ENCODE results near the gene CDC42BPG. TPM values are rescaled to one million over a fixed set of nuclear protein-coding genes. Genes with fewer than 3 reads are reported as not detected.
A peak's percentile ranks its signal among the peaks of the same experiment; 100 is the strongest.

CDC42BPG gene
- total RNA-seq, 1 experiment from 2014 or later: 3.7 TPM

DNA sequence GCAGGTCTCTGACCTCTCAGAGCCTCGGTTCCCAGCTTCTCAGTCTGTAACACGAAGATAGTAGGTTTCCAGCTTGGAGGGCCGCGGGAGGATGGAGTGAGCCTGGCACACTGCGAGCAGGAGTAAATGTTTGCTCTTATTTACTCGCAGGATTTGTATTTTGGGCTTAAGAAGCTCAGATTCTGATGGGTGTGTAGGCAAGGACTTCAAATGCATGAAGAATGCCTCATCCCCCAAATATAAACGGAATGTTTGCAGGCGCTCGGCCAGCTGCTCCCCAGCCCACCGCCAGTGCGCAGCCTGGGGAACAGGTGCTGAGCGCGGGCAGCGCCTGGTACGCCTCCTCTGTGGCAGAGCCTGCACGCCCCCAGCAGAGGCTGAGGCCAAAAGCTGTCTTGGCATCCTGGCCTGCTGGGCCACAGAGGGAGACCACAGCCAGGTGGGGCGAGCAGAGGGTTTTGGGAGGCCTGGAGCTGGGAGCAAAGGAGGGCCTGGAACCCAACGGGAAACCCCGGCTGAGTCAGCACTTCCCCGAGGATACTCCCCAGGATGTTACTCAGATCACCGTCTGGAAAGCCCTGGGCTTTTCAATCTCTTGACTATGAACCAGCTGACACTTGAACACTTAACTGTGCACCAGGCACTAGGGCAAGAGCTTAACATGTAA lies 24.6 kb upstream of the CDC42BPG start:
- Mint-ChIP-seq H3K27me3 (ENCODE audit: insufficient read depth, unreplicated experiment) (no peaks in the 10 kb centered on the region), H3K27ac (ENCODE audit: low read depth, unreplicated experiment) (peak overlapping the region; percentile 49), H3K4me1 (ENCODE audit: insufficient read depth, unreplicated experiment) (peaks cover 35% of the 10 kb centered on the region), H3K9me3 (ENCODE audit: unreplicated experiment) (no peaks in the 10 kb centered on the region), H3K4me3 (ENCODE audit: unreplicated experiment) (no peak overlapping the region), H3K36me3 (ENCODE audit: insufficient read depth, unreplicated experiment) (peaks cover 13% of the 10 kb centered on the region)
- peak; percentile 87 for DNase-seq (ENCODE audit: unreplicated experiment)
- CTCF ChIA-PET: interaction anchor here (0.5 to 6.2 kb wide), 12 partner anchors 8 to 1016 kb away, joined by 3 to 48 read pairs (median 3); partner anchors contain the start of genes EHD1 and ZNHIT2
- intact Hi-C loops (cut with micrococcal nuclease): loop anchor here (1.0 kb wide), 1 partner anchor 9 kb away; the partner anchor contains the start of gene EHD1
- POLR2A ChIA-PET: interaction anchor here (0.6 to 9.2 kb wide), 12 partner anchors 9 to 1399 kb away, joined by 3 to 103 read pairs (median 3); partner anchors contain the start of genes EHD1, FAU, RAB1B and SF1
- TF ChIP-seq, protein P1, sequence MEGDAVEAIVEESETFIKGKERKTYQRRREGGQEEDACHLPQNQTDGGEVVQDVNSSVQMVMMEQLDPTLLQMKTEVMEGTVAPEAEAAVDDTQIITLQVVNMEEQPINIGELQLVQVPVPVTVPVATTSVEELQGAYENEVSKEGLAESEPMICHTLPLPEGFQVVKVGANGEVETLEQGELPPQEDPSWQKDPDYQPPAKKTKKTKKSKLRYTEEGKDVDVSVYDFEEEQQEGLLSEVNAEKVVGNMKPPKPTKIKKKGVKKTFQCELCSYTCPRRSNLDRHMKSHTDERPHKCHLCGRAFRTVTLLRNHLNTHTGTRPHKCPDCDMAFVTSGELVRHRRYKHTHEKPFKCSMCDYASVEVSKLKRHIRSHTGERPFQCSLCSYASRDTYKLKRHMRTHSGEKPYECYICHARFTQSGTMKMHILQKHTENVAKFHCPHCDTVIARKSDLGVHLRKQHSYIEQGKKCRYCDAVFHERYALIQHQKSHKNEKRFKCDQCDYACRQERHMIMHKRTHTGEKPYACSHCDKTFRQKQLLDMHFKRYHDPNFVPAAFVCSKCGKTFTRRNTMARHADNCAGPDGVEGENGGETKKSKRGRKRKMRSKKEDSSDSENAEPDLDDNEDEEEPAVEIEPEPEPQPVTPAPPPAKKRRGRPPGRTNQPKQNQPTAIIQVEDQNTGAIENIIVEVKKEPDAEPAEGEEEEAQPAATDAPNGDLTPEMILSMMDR (IDR thresholded peaks at IDR 0.05; ENCODE audit: unreplicated experiment): no peak
- no TSS peak for BruUV-seq (replicated peaks)

DNA sequence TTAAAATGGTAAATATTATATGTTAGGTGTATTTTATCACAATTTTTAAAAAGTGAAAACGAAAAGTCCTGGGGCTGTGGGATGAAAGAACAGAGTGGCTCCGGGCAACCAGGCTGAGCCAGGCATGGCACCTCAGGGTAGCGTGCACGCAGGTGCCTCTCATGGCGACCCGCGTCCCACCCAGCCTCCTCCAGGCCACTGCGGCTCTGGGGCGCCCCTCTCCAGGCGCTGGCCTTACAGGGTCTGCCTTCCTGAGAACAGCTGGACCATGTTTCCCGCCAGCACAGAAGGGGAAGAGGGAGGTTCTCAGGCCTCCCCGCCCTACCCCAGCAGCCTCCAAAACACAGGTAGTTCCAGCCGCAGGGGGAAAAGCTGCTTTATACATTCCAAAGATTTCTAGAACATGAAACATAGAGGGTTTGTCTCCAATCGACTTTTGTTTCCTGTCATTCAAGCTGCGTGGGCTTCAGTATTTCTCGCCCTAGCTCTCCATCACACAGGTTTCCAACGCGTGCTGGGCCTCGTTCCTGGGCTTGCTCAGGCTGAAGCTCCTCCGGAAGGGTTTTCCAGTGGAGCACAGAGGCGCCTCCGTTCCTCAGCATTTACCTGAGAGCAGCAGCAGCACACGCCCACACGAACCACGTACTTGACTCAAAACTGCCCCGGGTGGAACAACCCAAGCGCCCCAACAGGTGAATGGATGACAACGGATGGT lies 23.5 kb upstream of the CDC42BPG start:
- TF ChIP-seq, protein P1 (IDR thresholded peaks at IDR 0.05; ENCODE audit: unreplicated experiment): no peak
- no peaks in the 10 kb centered on the region for H3K9me3 Mint-ChIP-seq (ENCODE audit: unreplicated experiment)
- no TSS peak for BruUV-seq (replicated peaks)
- no peaks in the 10 kb centered on the region for H3K27me3 Mint-ChIP-seq (ENCODE audit: insufficient read depth, unreplicated experiment)
- peaks cover 13% of the 10 kb centered on the region for H3K36me3 Mint-ChIP-seq (ENCODE audit: insufficient read depth, unreplicated experiment)
- no peak for DNase-seq (ENCODE audit: unreplicated experiment)
- H3K4me3 Mint-ChIP-seq (ENCODE audit: unreplicated experiment): peak overlapping the region; percentile 41
- peaks cover 41% of the 10 kb centered on the region for H3K4me1 Mint-ChIP-seq (ENCODE audit: insufficient read depth, unreplicated experiment)
- H3K27ac Mint-ChIP-seq (ENCODE audit: low read depth, unreplicated experiment): peak overlapping the region; percentile 49
- CTCF ChIA-PET: interaction anchor here (0.5 to 6.2 kb wide), 5 partner anchors 9 to 314 kb away, joined by 4 to 48 read pairs (median 6); partner anchors contain the start of genes CAPN1 and EHD1
- POLR2A ChIA-PET: interaction anchor here (0.7 to 9.2 kb wide), 7 partner anchors 10 to 267 kb away, joined by 3 to 103 read pairs (median 5); partner anchors contain the start of genes CDC42BPG, EHD1, FAU and SYVN1
- intact Hi-C loops (cut with micrococcal nuclease): no loop called here

DNA sequence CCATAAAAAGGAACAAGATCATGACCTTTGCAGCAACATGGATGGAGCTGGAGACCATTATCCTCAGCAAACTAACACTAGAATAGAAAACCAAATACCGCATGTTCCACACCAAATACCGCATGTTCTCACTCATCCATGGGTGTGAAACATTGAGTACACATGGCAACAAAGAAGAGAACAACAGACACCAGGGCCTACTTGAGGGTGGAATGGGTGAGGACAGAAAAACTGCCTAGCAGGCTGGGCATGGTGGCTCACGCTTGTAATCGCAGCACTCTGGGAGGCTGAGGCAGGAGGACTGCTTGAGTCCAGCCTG lies 21.7 kb upstream of the CDC42BPG start:
- intact Hi-C loops (cut with micrococcal nuclease): no loop called here
- no peak overlapping the region for H3K4me3 Mint-ChIP-seq (ENCODE audit: unreplicated experiment)
- ChIA-PET POLR2A (interaction anchor here (3.7 to 9.2 kb wide), 2 partner anchors 10 to 12 kb away, joined by 38 to 103 read pairs; partner anchors contain the start of gene EHD1), CTCF (interaction anchor here (2.2 to 6.2 kb wide), 2 partner anchors 11 kb away, joined by 7 to 48 read pairs; partner anchors contain the start of gene EHD1)
- H3K27ac Mint-ChIP-seq (ENCODE audit: low read depth, unreplicated experiment): no peak overlapping the region
- no TSS peak for BruUV-seq (replicated peaks)
- H3K36me3 Mint-ChIP-seq (ENCODE audit: insufficient read depth, unreplicated experiment): peaks cover 4% of the 10 kb centered on the region
- peaks cover 41% of the 10 kb centered on the region for H3K4me1 Mint-ChIP-seq (ENCODE audit: insufficient read depth, unreplicated experiment)
- no peaks in the 10 kb centered on the region for H3K9me3 Mint-ChIP-seq (ENCODE audit: unreplicated experiment)
- TF ChIP-seq, protein P1 (IDR thresholded peaks at IDR 0.05; ENCODE audit: unreplicated experiment): no peak
- H3K27me3 Mint-ChIP-seq (ENCODE audit: insufficient read depth, unreplicated experiment): no peaks in the 10 kb centered on the region
- DNase-seq (ENCODE audit: unreplicated experiment): no peak

Measured in MCF 10A (cell line).